HEK293 (cell line): Measurements from ENCODE around the gene CCDC201.
"Not testable (repeated sequence)": the region's sequence is repeated elsewhere in the genome, so short reads cannot be mapped to it uniquely, and the experiment has no call there.

Experiments used
- CTCF ChIP-seq: fragments of 450-650 bp; formaldehyde crosslinking; IDR thresholded peaks from 2 replicates; pipeline ENCODE4 v1.5.1; 2016; ENCODE audit warnings: missing biosample characterization, missing genetic modification characterization
- REST ChIP-seq: fragments of 450-650 bp; formaldehyde crosslinking; IDR thresholded peaks from 2 replicates; pipeline ENCODE4 v1.5.1; 2016; ENCODE audit warnings: missing biosample characterization, missing genetic modification characterization
- ZBTB11 ChIP-seq: fragments of 450-650 bp; formaldehyde crosslinking; conservative IDR thresholded peaks from 2 replicates; pipeline ENCODE4 v1.5.1; 2016; ENCODE audit warnings: low read depth, missing biosample characterization, missing genetic modification characterization
- ZFP41 ChIP-seq: fragments of 450-650 bp; formaldehyde crosslinking; IDR thresholded peaks from 2 replicates; pipeline ENCODE4 v1.5.1; 2016; ENCODE audit warnings: missing biosample characterization, missing genetic modification characterization, borderline replicate concordance
- ZNF23 ChIP-seq: fragments of 450-650 bp; formaldehyde crosslinking; IDR thresholded peaks from 2 replicates; pipeline ENCODE4 v1.5.1; 2016; ENCODE audit warnings: missing biosample characterization, missing genetic modification characterization, borderline replicate concordance
- ZNF24 ChIP-seq: fragments of 450-650 bp; formaldehyde crosslinking; IDR thresholded peaks from 2 replicates; pipeline ENCODE4 v1.5.1; 2016; ENCODE audit warnings: missing biosample characterization, missing genetic modification characterization
- ZNF335 ChIP-seq: fragments of 450-650 bp; formaldehyde crosslinking; conservative IDR thresholded peaks from 2 replicates; pipeline ENCODE4 v1.5.1; 2016; ENCODE audit warnings: missing biosample characterization, missing genetic modification characterization

DNA sequence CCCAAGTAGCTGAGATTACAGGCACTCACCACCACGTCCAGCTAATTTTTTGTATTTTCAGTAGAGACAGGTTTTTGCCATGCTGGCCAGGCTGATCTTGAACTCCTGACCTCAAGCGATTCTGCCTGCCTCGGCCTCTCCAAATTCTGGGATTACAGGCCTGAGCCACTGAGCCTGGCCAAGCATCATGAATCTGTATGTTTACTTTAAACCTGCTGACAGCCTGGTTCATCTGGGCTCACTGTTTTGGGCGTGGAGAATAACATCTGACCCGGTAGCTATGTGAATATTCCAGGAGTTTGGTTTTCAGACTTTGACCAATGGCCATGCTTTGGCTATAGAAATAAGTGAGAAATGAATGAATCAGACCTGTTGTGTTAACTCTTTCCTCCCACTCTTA lies 26.3 kb downstream of the CCDC201 start:
- TF ChIP-seq CTCF; REST; ZNF335 (tag by site-specific recombination); ZNF24; ZBTB11; ZFP41 (tag by site-specific recombination); ZNF23: not testable (repeated sequence)
